Measurements from ENCODE around the gene TWIST2.

DNA sequence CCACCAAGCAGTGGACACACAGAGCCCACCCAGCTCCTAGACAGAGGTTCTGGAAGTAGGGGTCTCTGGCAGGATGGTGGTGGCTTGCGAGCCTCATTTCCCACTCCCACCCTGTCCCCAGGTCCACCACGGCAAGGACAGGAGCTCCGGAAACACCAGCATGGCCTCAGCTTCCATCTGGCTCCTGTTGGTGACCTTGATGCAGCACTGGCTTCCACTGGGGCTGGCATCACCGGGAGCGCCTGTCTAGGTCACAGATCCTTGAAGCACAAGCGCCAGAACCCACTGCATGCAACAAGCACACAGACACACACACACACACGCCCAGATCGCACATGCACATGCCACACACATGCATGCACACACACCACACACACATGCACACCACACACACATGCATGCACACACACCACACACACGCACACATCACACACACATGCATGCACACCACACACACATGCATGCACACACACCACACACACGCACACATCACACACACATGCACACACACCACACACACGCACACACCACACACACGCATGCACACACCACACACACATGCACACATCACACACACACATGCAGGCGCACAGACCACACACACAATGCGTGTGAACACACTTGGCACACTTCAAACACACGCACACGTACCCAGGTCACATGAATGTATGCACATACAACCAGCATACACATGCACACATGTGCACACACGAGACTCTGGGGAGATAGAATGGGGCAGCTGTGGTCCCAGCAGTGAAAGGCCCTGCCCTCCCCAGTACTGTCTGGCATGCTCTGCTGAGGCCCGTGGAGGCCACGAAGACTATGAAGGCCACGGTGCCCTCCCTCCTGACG is 63.7 kb downstream of the TWIST2 start:
- TF ChIP-seq, protein P1, sequence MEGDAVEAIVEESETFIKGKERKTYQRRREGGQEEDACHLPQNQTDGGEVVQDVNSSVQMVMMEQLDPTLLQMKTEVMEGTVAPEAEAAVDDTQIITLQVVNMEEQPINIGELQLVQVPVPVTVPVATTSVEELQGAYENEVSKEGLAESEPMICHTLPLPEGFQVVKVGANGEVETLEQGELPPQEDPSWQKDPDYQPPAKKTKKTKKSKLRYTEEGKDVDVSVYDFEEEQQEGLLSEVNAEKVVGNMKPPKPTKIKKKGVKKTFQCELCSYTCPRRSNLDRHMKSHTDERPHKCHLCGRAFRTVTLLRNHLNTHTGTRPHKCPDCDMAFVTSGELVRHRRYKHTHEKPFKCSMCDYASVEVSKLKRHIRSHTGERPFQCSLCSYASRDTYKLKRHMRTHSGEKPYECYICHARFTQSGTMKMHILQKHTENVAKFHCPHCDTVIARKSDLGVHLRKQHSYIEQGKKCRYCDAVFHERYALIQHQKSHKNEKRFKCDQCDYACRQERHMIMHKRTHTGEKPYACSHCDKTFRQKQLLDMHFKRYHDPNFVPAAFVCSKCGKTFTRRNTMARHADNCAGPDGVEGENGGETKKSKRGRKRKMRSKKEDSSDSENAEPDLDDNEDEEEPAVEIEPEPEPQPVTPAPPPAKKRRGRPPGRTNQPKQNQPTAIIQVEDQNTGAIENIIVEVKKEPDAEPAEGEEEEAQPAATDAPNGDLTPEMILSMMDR (conservative IDR thresholded peaks at IDR 0.05; ENCODE audit: low read length), result no peak
- TF ChIP-seq EZH2phosphoT487 (IDR thresholded peaks at IDR 0.05; ENCODE audit: borderline replicate concordance), result no peak

All from Loucy (cell line).